Measurements from ENCODE around the gene PKDREJ. TPM values are rescaled to one million over a fixed set of nuclear protein-coding genes. Genes with fewer than 3 reads are reported as not detected.

Gene PKDREJ
- total and polyA plus RNA-seq, 8 donors = 0.05 to 0.76 (median 0.62) TPM; not detected in 1

GRCh38 chr22:46278656-46279645 is 15.8 kb upstream of the PKDREJ start:
- intact Hi-C loops (cut with DNase I) = no loop called here
- DNase-seq = no peak
- Histone ChIP-seq H3K4me1 (peaks cover 0 to 12% of the 10 kb centered on the region in 2 donors), H3K27me3 (no peaks in the 10 kb centered on the region), H3K9me3 (no peaks in the 10 kb centered on the region), H3K4me3 (no peak overlapping the region), H3K27ac (no peak overlapping the region), H3K36me3 (peaks cover 0 to 96% of the 10 kb centered on the region in 2 donors)
- no peak for TF ChIP-seq CTCF (IDR thresholded peaks at IDR 0.05)
- ATAC-seq = no peak

GRCh38 chr22:46276563-46276962 is 13.4 kb upstream of the PKDREJ start:
- Histone ChIP-seq H3K4me3 (no peak overlapping the region), H3K4me1 (peaks cover 0 to 12% of the 10 kb centered on the region in 2 donors), H3K27ac (no peak overlapping the region), H3K36me3 (peaks cover 0 to 96% of the 10 kb centered on the region in 2 donors), H3K9me3 (no peaks in the 10 kb centered on the region), H3K27me3 (no peaks in the 10 kb centered on the region)
- intact Hi-C loops (cut with DNase I) = no loop called here
- DNase-seq (no peak), ATAC-seq (no peak)
- no peak for TF ChIP-seq CTCF (IDR thresholded peaks at IDR 0.05)

GRCh38 chr22:46275455-46276122 is 12.4 kb upstream of the PKDREJ start:
- DNase-seq = no peak
- no peaks in the 10 kb centered on the region for H3K27me3 ChIP-seq
- no peaks in the 10 kb centered on the region for H3K9me3 ChIP-seq
- H3K36me3 ChIP-seq = peaks cover 0 to 91% of the 10 kb centered on the region in 2 donors
- H3K27ac ChIP-seq = no peak overlapping the region
- no peak for TF ChIP-seq CTCF (IDR thresholded peaks at IDR 0.05)
- intact Hi-C loops (cut with DNase I) = no loop called here
- H3K4me3 ChIP-seq = no peak overlapping the region
- no peak for ATAC-seq
- H3K4me1 ChIP-seq = peaks cover 0 to 6% of the 10 kb centered on the region in 2 donors

GRCh38 chr22:46274381-46274780 is 11.2 kb upstream of the PKDREJ start:
- H3K27ac ChIP-seq = no peak overlapping the region
- H3K4me3 ChIP-seq = no peak overlapping the region
- DNase-seq (no peak), ATAC-seq (no peak)
- H3K27me3 ChIP-seq = no peaks in the 10 kb centered on the region
- TF ChIP-seq CTCF (IDR thresholded peaks at IDR 0.05) = no peak
- H3K36me3 ChIP-seq = peaks cover 0 to 78% of the 10 kb centered on the region in 2 donors
- H3K4me1 ChIP-seq = peaks cover 3 to 11% of the 10 kb centered on the region in 2 donors
- no peaks in the 10 kb centered on the region for H3K9me3 ChIP-seq
- intact Hi-C loops (cut with DNase I) = no loop called here

Data from left lung (tissue), 10 donors.